ENCODE data around the gene PRPF19. TPM values are rescaled to one million over a fixed set of nuclear protein-coding genes. Genes with fewer than 3 reads are reported as not detected.

PRPF19 gene
- polyA plus RNA-seq, 2 of the 4 experiments (the other 2 are of a cell fraction): 41.1 to 177 TPM

DNA sequence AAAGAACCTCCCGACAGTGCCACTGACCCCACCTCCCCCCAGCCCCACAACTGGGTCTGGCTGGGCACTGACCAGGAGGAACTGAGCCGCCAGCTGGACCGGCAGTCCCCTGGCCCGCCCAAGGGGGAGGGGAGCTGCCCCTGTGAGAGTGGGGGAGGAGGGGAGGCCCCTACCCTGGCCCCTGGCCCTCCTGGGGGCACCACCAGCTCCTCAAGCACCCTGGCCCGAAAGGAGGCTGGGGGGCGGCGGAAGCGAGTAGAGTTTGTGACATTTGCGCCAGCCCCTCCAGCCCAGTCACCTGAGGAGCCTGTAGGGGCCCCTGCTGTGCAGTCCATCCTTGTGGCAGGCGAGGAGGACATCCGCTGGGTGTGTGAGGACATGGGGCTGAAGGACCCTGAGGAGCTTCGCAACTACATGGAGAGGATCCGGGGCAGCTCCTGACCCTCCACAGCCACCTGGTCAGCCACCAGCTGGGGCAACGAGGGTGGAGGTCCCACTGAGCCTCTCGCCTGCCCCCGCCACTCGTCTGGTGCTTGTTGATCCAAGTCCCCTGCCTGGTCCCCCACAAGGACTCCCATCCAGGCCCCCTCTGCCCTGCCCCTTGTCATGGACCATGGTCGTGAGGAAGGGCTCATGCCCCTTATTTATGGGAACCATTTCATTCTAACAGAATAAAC is 30.2 kb upstream of the PRPF19 start:
- ATAC-seq (no peak), FAIRE-seq (no peak), DNase-seq (ENCODE audit: low read depth in 1 of 2, low spot score in 1 of 2) (no peak)
- Histone ChIP-seq H3K4me3 (no peak overlapping the region), H3K4me1 (no peaks in the 10 kb centered on the region), H3K9me3 (no peaks in the 10 kb centered on the region), H3K27ac (no peak overlapping the region), H3K4me2 (no peak overlapping the region)
- 89% methylated on average over 7 of the region's 18 CpGs for WGBS (ENCODE audit: missing lambda C conversion rate)
- ChIA-PET POLR2A (no interaction called here), CTCF (interaction anchor here (1.0 to 1.5 kb wide), 6 partner anchors 9 to 251 kb away, joined by 3 to 6 read pairs (median 5); no protein-coding TSS in a partner anchor)
- no peak for TF ChIP-seq HOXB5 (CRISPR knock-in tag; IDR thresholded peaks at IDR 0.05)
- TF ChIP-seq, protein P1, sequence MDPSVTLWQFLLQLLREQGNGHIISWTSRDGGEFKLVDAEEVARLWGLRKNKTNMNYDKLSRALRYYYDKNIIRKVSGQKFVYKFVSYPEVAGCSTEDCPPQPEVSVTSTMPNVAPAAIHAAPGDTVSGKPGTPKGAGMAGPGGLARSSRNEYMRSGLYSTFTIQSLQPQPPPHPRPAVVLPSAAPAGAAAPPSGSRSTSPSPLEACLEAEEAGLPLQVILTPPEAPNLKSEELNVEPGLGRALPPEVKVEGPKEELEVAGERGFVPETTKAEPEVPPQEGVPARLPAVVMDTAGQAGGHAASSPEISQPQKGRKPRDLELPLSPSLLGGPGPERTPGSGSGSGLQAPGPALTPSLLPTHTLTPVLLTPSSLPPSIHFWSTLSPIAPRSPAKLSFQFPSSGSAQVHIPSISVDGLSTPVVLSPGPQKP (IDR thresholded peaks at IDR 0.05; ENCODE audit: low read depth, low read length): no peak
- no peak for TF ChIP-seq KDM1A (IDR thresholded peaks at IDR 0.05; ENCODE audit: low read depth)
- no peak for TF ChIP-seq RFX5 (IDR thresholded peaks at IDR 0.05)
- TF ChIP-seq, protein P2, sequence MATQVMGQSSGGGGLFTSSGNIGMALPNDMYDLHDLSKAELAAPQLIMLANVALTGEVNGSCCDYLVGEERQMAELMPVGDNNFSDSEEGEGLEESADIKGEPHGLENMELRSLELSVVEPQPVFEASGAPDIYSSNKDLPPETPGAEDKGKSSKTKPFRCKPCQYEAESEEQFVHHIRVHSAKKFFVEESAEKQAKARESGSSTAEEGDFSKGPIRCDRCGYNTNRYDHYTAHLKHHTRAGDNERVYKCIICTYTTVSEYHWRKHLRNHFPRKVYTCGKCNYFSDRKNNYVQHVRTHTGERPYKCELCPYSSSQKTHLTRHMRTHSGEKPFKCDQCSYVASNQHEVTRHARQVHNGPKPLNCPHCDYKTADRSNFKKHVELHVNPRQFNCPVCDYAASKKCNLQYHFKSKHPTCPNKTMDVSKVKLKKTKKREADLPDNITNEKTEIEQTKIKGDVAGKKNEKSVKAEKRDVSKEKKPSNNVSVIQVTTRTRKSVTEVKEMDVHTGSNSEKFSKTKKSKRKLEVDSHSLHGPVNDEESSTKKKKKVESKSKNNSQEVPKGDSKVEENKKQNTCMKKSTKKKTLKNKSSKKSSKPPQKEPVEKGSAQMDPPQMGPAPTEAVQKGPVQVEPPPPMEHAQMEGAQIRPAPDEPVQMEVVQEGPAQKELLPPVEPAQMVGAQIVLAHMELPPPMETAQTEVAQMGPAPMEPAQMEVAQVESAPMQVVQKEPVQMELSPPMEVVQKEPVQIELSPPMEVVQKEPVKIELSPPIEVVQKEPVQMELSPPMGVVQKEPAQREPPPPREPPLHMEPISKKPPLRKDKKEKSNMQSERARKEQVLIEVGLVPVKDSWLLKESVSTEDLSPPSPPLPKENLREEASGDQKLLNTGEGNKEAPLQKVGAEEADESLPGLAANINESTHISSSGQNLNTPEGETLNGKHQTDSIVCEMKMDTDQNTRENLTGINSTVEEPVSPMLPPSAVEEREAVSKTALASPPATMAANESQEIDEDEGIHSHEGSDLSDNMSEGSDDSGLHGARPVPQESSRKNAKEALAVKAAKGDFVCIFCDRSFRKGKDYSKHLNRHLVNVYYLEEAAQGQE (IDR thresholded peaks at IDR 0.05): no peak
- no peak for TF ChIP-seq RCOR1 (IDR thresholded peaks at IDR 0.05; ENCODE audit: low read depth, low read length)

DNA sequence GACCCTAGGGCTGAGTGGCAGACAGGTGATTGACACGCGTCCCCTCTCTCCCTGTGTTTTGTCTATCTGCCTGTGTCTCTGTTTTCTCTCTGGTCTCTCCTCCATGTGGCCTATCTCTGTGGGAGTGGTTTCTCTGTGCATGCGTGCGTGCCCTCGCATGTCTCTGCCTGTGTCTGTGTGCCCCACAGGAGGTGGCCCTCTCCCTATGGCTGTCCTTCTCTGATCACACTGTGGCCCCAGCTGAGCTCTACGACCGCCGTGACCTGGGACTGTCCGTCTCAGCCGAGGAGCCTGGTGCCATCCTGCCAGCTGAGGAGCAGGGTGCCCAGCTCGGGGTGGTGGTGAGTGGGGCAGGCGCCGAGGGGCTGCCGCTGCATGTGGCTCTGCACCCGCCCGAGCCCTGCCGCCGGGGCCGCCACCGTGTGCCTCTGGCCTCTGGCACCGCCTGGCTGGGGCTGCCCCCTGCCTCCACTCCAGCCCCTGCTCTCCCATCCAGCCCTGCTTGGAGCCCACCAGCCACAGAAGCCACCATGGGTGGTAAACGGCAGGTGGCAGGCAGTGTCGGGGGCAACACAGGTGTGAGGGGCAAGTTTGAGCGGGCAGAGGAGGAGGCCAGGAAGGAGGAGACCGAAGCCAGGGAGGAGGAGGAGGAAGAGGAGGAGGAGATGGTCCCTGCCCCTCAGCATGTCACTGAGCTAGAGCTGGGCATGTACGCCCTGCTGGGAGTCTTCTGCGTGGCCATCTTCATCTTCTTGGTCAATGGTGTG is 29.5 kb upstream of the PRPF19 start:
- FAIRE-seq (no peak), ATAC-seq (no peak), DNase-seq (ENCODE audit: low read depth in 1 of 2, low spot score in 1 of 2) (no peak)
- H3K4me2 ChIP-seq: no peak overlapping the region
- no peak overlapping the region for H3K4me3 ChIP-seq
- TF ChIP-seq HDAC2 (IDR thresholded peaks at IDR 0.05) (no peak), RNF2 (IDR thresholded peaks at IDR 0.05; ENCODE audit: borderline replicate concordance, low read depth) (no peak), CHD4 (IDR thresholded peaks at IDR 0.05; ENCODE audit: borderline replicate concordance) (no peak), NFE2L2 (conservative IDR thresholded peaks at IDR 0.05; ENCODE audit: low read length) (no peak), HOXB13 (CRISPR knock-in tag; IDR thresholded peaks at IDR 0.05; ENCODE audit: low read depth) (no peak), ZFP36 (IDR thresholded peaks at IDR 0.05; ENCODE audit: borderline replicate concordance, partially characterized antibody) (no peak), JUNB (IDR thresholded peaks at IDR 0.05) (no peak), ZNF302 (CRISPR knock-in tag; IDR thresholded peaks at IDR 0.05) (no peak)
- TF ChIP-seq, protein P3, sequence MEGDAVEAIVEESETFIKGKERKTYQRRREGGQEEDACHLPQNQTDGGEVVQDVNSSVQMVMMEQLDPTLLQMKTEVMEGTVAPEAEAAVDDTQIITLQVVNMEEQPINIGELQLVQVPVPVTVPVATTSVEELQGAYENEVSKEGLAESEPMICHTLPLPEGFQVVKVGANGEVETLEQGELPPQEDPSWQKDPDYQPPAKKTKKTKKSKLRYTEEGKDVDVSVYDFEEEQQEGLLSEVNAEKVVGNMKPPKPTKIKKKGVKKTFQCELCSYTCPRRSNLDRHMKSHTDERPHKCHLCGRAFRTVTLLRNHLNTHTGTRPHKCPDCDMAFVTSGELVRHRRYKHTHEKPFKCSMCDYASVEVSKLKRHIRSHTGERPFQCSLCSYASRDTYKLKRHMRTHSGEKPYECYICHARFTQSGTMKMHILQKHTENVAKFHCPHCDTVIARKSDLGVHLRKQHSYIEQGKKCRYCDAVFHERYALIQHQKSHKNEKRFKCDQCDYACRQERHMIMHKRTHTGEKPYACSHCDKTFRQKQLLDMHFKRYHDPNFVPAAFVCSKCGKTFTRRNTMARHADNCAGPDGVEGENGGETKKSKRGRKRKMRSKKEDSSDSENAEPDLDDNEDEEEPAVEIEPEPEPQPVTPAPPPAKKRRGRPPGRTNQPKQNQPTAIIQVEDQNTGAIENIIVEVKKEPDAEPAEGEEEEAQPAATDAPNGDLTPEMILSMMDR (IDR thresholded peaks at IDR 0.05): no peak
- TF ChIP-seq, protein P4, sequence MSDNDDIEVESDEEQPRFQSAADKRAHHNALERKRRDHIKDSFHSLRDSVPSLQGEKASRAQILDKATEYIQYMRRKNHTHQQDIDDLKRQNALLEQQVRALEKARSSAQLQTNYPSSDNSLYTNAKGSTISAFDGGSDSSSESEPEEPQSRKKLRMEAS (IDR thresholded peaks at IDR 0.05): no peak
- TF ChIP-seq, protein P5, sequence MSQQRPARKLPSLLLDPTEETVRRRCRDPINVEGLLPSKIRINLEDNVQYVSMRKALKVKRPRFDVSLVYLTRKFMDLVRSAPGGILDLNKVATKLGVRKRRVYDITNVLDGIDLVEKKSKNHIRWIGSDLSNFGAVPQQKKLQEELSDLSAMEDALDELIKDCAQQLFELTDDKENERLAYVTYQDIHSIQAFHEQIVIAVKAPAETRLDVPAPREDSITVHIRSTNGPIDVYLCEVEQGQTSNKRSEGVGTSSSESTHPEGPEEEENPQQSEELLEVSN (IDR thresholded peaks at IDR 0.05; ENCODE audit: borderline replicate concordance, low read depth): no peak
- H3K4me1 ChIP-seq: no peaks in the 10 kb centered on the region
- 89% methylated on average over 11 of the region's 27 CpGs for WGBS (ENCODE audit: missing lambda C conversion rate)
- ChIA-PET CTCF (interaction anchor here (1.3 to 2.0 kb wide), 4 partner anchors 10 to 104 kb away, joined by 5 to 6 read pairs (median 6); no protein-coding TSS in a partner anchor), POLR2A (no interaction called here)
- H3K27ac ChIP-seq: no peak overlapping the region
- no peaks in the 10 kb centered on the region for H3K9me3 ChIP-seq

Data from A549 (cell line).